ENCODE data around the gene LRP8. TPM values are rescaled to one million over a fixed set of nuclear protein-coding genes. Genes with fewer than 3 reads are reported as not detected.
A peak's percentile ranks its signal among the peaks of the same experiment; 100 is the strongest.

The LRP8 gene
- total RNA-seq, 4 donors from 2014 or later: 4.5 to 33.8 (median 5.0) TPM

DNA sequence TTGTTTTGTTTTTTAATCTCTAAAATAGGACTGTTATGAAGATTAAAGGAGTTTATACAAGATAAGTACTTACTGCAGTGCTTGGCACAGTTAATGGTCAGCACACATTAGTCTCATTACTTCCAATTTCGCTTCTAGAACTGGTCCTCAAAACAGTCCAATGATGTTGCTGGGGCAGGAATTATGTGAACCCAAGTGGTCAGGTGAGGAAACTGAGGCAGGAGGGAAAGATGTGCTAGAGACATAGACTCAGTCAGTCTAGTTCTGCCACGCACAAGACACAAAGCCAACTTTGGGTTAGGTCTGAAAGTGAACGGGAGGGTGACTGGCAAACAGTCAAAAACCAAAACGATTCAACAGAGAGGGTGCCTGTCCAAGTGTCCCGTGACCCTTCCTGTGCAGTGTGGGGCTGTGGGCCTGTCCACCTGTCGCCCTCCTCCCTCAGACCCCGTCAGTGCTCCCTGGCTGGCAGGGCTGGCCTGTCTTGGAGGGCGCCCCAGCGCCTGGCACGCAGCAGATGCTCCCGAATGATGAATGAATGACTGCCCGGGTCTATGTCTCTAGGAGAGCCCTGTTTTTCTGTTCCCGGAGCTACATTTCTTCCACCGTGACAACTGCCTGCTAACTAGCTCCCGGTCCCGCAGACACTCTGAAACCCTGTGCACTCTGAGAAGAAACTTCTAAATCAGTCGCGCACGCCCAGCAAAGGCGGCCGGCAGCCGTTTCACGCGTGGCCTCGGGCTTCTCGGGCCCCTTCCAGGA is 2.4 kb downstream of the LRP8 start:
- peaks cover 0 to 24% (median 4%) of the 10 kb centered on the region in 4 donors for H3K4me1 ChIP-seq
- no peaks in the 10 kb centered on the region for H3K9me3 ChIP-seq
- H3K27me3 ChIP-seq: no peaks in the 10 kb centered on the region
- DNase-seq: no peak
- H3K36me3 ChIP-seq: no peaks in the 10 kb centered on the region
- peak overlapping the region; percentile 21 to 82 (median 60) for H3K27ac ChIP-seq
- peak overlapping the region; percentile 50 to 95 (median 64) for H3K4me3 ChIP-seq
- TF ChIP-seq, protein P1, sequence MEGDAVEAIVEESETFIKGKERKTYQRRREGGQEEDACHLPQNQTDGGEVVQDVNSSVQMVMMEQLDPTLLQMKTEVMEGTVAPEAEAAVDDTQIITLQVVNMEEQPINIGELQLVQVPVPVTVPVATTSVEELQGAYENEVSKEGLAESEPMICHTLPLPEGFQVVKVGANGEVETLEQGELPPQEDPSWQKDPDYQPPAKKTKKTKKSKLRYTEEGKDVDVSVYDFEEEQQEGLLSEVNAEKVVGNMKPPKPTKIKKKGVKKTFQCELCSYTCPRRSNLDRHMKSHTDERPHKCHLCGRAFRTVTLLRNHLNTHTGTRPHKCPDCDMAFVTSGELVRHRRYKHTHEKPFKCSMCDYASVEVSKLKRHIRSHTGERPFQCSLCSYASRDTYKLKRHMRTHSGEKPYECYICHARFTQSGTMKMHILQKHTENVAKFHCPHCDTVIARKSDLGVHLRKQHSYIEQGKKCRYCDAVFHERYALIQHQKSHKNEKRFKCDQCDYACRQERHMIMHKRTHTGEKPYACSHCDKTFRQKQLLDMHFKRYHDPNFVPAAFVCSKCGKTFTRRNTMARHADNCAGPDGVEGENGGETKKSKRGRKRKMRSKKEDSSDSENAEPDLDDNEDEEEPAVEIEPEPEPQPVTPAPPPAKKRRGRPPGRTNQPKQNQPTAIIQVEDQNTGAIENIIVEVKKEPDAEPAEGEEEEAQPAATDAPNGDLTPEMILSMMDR (IDR thresholded peaks at IDR 0.05): no peak
- no peak for TF ChIP-seq POLR2A (IDR thresholded peaks at IDR 0.05)

DNA sequence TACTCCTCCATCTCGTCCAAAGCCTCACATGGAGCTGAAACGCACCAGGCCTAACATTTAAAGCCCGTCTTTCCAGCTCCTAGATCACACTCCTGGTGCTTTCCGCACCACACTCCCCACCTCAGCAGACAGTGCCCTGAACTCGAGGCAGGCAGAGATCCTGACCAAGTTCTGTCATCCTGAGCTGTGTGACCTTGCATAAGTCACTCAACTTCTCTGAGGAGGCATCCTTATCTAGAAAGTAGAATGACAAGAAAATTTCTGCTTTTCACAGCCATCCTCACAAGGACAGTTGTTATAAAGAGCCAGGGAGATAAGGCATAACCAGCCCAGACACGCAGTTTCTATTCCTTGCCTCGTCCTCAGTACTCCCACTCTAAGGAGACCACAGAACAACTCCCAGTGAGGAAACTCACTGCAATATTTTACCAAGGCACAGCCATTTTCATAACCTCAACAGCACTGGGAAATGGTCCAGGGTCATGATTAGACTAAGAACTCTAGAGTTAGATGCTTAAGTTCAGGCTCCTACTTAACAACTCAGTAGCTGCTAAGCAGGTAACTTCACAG is 3.1 kb downstream of the LRP8 start:
- no peak overlapping the region for H3K27ac ChIP-seq

DNA sequence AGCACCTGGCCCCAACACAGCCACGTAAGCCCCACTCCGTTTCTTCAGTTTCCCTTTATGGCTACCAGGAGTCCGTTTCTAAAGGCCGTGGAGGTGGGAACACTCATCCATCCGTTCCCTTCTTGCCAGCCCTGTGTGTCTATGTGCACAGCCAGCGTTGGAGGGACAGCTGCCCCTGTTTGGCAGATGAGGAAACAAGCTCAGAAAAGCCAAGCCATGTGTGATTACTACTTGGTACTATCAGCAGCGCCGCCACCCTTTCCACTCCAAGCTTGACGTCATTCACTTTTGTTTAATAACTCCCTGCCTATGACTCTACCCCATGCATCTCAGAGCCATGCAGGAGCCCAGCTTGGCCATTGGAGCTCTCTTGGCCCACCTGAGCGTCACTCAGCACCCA is 3.5 kb downstream of the LRP8 start:
- H3K4me3 ChIP-seq: no peak overlapping the region
- H3K36me3 ChIP-seq: no peaks in the 10 kb centered on the region
- no peak for DNase-seq
- H3K9me3 ChIP-seq: no peaks in the 10 kb centered on the region
- no peak overlapping the region for H3K27ac ChIP-seq
- peaks cover 0 to 24% (median 4%) of the 10 kb centered on the region in 4 donors for H3K4me1 ChIP-seq
- H3K27me3 ChIP-seq: no peaks in the 10 kb centered on the region
- TF ChIP-seq, protein P1 (IDR thresholded peaks at IDR 0.05): no peak
- no peak for TF ChIP-seq POLR2A (IDR thresholded peaks at IDR 0.05)

More for the DNA sequence above, 3.1 kb downstream of the LRP8 start:
- no peak for TF ChIP-seq POLR2A (IDR thresholded peaks at IDR 0.05)
- TF ChIP-seq, protein P1 (IDR thresholded peaks at IDR 0.05): no peak
- no peak overlapping the region for H3K4me3 ChIP-seq
- DNase-seq: no peak
- no peaks in the 10 kb centered on the region for H3K27me3 ChIP-seq
- H3K36me3 ChIP-seq: no peaks in the 10 kb centered on the region
- peaks cover 0 to 24% (median 4%) of the 10 kb centered on the region in 4 donors for H3K4me1 ChIP-seq
- no peaks in the 10 kb centered on the region for H3K9me3 ChIP-seq

DNA sequence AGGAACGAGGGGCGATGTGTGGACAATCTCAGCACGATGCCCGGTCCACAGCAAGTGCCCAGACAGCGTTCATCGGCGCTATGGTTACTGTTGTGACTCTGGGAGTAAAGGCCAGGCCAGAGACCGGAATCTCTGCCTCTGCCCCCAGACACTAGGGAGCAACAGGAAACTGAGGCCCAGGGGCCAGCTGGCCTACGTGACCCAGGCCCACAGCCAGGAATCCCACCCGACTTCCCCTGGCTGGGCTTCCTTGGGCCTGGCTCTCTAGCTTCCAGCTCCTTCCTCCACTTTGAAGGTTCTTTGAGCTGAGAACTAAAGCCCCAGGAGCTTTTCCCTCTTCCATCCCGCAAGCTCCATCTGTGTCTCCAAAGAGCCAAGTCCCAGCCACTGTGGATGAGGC is 4.6 kb downstream of the LRP8 start:
- no peaks in the 10 kb centered on the region for H3K9me3 ChIP-seq
- no peak for DNase-seq
- no peaks in the 10 kb centered on the region for H3K36me3 ChIP-seq
- H3K27me3 ChIP-seq: no peaks in the 10 kb centered on the region
- no peak overlapping the region for H3K27ac ChIP-seq
- TF ChIP-seq, protein P1 (IDR thresholded peaks at IDR 0.05): no peak
- no peak for TF ChIP-seq POLR2A (IDR thresholded peaks at IDR 0.05)
- H3K4me3 ChIP-seq: no peak overlapping the region
- peaks cover 0 to 19% (median 4%) of the 10 kb centered on the region in 4 donors for H3K4me1 ChIP-seq

DNA sequence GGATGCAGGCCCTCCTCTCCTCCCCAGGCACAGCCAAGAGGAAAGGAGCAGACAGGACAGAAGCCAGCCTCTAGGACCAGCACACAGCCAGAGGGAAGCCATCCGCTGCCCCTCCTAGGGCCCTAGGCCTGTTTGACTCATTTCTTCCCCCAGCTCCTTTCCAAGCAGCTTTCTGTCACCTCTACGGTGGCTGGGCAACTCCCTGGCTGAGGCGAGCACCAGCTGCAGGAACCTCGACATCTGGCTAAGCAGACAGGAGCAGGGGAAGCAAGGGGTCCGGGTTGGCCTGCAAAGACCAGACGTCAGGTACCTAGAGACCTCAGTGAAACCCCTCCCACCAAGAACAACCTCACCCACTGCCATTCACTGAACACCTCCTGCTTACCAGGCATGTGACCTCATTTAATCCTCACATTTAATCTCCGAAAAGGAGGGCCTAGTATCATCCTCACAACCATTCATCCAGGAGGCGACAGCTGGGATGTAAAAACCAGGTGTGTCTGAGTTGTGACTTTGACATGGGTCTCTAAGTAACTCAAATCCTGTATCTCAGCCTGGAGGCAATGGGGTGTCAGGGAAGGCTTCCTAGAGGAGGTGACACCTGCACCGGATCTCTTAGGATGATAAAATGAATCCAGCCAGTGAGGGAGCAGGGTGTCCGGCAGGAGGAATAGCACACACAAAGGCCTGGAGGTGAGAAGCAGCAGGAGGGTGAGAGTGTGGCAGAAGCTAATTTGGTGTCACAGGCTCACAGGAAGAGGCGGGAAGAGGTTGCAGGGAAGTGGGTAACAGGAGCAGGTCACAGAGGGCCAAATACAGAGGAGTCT is 5.9 kb downstream of the LRP8 start:
- no peak for TF ChIP-seq POLR2A (IDR thresholded peaks at IDR 0.05)
- no peak for DNase-seq

More for the DNA sequence above, 5.9 kb downstream of the LRP8 start:
- peaks cover 0 to 12% (median 4%) of the 10 kb centered on the region in 4 donors for H3K4me1 ChIP-seq
- H3K27ac ChIP-seq: no peak overlapping the region
- no peak overlapping the region for H3K4me3 ChIP-seq
- no peaks in the 10 kb centered on the region for H3K9me3 ChIP-seq
- no peaks in the 10 kb centered on the region for H3K27me3 ChIP-seq
- no peaks in the 10 kb centered on the region for H3K36me3 ChIP-seq
